Astrocyte (in vitro differentiated cells and primary cell): ENCODE results near the gene CALCB. TPM values are rescaled to one million over a fixed set of nuclear protein-coding genes. Genes with fewer than 3 reads are reported as not detected.

Experiments
- DNase-seq: peaks from one replicate; pipeline ENCODE4 v3.0.0-alpha.2; 2010; ENCODE audit warnings: low read depth
- FAIRE-seq: peaks from 2 replicates; lab custom pipeline; 2011; peaks lifted over from hg19 to GRCh38; lab: Jason Lieb, UNC
- H2AFZ ChIP-seq: 2 replicates; pipeline ENCODE4 v1.6.0; 2012; ENCODE audit warnings: low read depth, low read length, inconsistent platforms
- H3K27ac ChIP-seq: 2 replicates; pipeline ENCODE4 v1.5.1; 2011; ENCODE audit warnings: low read depth, low read length, inconsistent platforms
- H3K27me3 ChIP-seq: 2 replicates; pipeline ENCODE4 v1.6.0; 2011; ENCODE audit warnings: low read length, inconsistent platforms; ENCODE audit not compliant: insufficient read depth
- H3K36me3 ChIP-seq: 2 replicates; pipeline ENCODE4 v1.5.1; 2011; ENCODE audit warnings: low read length, inconsistent platforms; ENCODE audit not compliant: insufficient read depth
- H3K4me1 ChIP-seq: 2 replicates; pipeline ENCODE4 v1.5.1; 2011; ENCODE audit warnings: low read length, inconsistent platforms; ENCODE audit not compliant: insufficient read depth
- H3K4me2 ChIP-seq: 2 replicates; pipeline ENCODE4 v1.6.0; 2012; ENCODE audit warnings: low read length, inconsistent platforms
- H3K4me3 ChIP-seq: 2 replicates; pipeline ENCODE4 v1.5.1; 2011; ENCODE audit warnings: low read depth, mild to moderate bottlenecking, low read length, inconsistent platforms; ENCODE audit not compliant: insufficient read depth
- H3K79me2 ChIP-seq: 2 replicates; pipeline ENCODE4 v1.6.0; 2012; ENCODE audit warnings: mild to moderate bottlenecking, low read length, inconsistent platforms; ENCODE audit not compliant: insufficient read depth
- H3K9ac ChIP-seq: 2 replicates; pipeline ENCODE4 v1.6.0; 2012; ENCODE audit warnings: mild to moderate bottlenecking, low read length, inconsistent platforms
- H3K9me3 ChIP-seq: 2 replicates; pipeline ENCODE4 v1.5.1; 2012; ENCODE audit warnings: low read depth, mild to moderate bottlenecking, low read length, inconsistent platforms; ENCODE audit not compliant: insufficient read depth
- H4K20me1 ChIP-seq: 2 replicates; pipeline ENCODE4 v1.6.0; 2012; ENCODE audit warnings: low read length, inconsistent platforms; ENCODE audit not compliant: insufficient read depth
- H3K27ac Mint-ChIP-seq: one replicate; pipeline ENCODE4 v1.8.0; 2021; ENCODE audit warnings: mild to moderate bottlenecking, mixed read lengths; ENCODE audit not compliant: unreplicated experiment
- H3K27me3 Mint-ChIP-seq: one replicate; pipeline ENCODE4 v1.8.0; 2021; ENCODE audit warnings: low read depth, mixed read lengths; ENCODE audit not compliant: unreplicated experiment
- H3K36me3 Mint-ChIP-seq: one replicate; pipeline ENCODE4 v1.8.0; 2021; ENCODE audit warnings: low read depth, mixed read lengths; ENCODE audit not compliant: unreplicated experiment
- H3K4me1 Mint-ChIP-seq: one replicate; pipeline ENCODE4 v1.8.0; 2021; ENCODE audit warnings: low read depth, mixed read lengths; ENCODE audit not compliant: unreplicated experiment
- H3K4me3 Mint-ChIP-seq: one replicate; pipeline ENCODE4 v1.8.0; 2021; ENCODE audit warnings: mild to moderate bottlenecking, moderate library complexity, mixed read lengths; ENCODE audit not compliant: unreplicated experiment
- H3K9me3 Mint-ChIP-seq: one replicate; pipeline ENCODE4 v1.8.0; 2021; ENCODE audit warnings: mild to moderate bottlenecking, mixed read lengths; ENCODE audit not compliant: unreplicated experiment
- CTCF ChIP-seq: IDR thresholded peaks from 2 replicates; pipeline ENCODE4 v1.5.1; 2011; ENCODE audit warnings: low read depth, mild to moderate bottlenecking, inconsistent platforms, low read length, moderate library complexity; ENCODE audit not compliant: insufficient read depth
- EZH2 ChIP-seq: IDR thresholded peaks from 2 replicates; pipeline ENCODE4 v1.6.1; 2012; ENCODE audit warnings: mild to moderate bottlenecking, low read length, inconsistent platforms; ENCODE audit not compliant: insufficient read depth
- total RNA-seq: library from RNA; stranded (reverse); gene quantifications from 2 replicates; pipeline ENCODE4 v1.2.1, GENCODE V29; 2021

Gene CALCB
- total RNA-seq, 1 donor from 2014 or later = 0.61 TPM

DNA sequence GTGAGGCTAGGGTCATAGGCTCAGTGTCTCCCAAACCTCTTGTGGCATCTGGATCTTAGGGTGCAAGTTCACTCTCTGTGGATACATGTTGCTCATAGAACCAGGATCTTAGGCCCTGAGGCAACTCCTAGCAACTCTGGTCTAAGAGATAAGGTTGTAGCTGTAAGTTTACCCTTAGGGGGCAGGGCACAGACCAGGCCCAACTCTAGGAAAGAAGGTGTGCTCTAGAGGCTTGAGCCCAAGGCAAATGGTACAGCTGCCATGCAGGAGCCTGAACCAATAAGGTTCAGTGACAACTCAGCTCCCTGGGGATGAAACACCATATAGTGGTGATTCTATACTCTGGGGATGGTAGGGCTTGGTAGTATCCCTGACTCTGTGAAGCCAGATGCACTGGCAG lies 17.8 kb downstream of the CALCB start:
- H3K79me2 ChIP-seq = no peaks in the 10 kb centered on the region
- TF ChIP-seq CTCF = no peak
- no peak for TF ChIP-seq EZH2
- Mint-ChIP-seq H3K27me3 (peaks cover 2% of the 10 kb centered on the region), H3K36me3 (no peaks in the 10 kb centered on the region), H3K27ac (no peak overlapping the region), H3K4me3 (no peak overlapping the region), H3K9me3 (no peaks in the 10 kb centered on the region), H3K4me1 (peaks cover 4% of the 10 kb centered on the region)
- H3K9ac ChIP-seq = no peak overlapping the region
- H3K9me3 ChIP-seq = no peaks in the 10 kb centered on the region
- H4K20me1 ChIP-seq = no peaks in the 10 kb centered on the region
- H3K27ac ChIP-seq = no peak overlapping the region
- H3K27me3 ChIP-seq = no peaks in the 10 kb centered on the region
- H2AFZ ChIP-seq = no peak overlapping the region
- H3K4me1 ChIP-seq = no peaks in the 10 kb centered on the region
- FAIRE-seq = no peak
- no peaks in the 10 kb centered on the region for H3K36me3 ChIP-seq
- DNase-seq = no peak
- no peak overlapping the region for H3K4me3 ChIP-seq
- no peak overlapping the region for H3K4me2 ChIP-seq

- H3K9me3 Mint-ChIP-seq = no peaks in the 10 kb centered on the region
- no peak for DNase-seq
- H3K27ac Mint-ChIP-seq = no peak overlapping the region
- no peak overlapping the region for H3K4me3 Mint-ChIP-seq
- H3K9ac ChIP-seq = no peak overlapping the region
- H3K4me3 ChIP-seq = no peak overlapping the region
- H3K4me1 Mint-ChIP-seq = peaks cover 4% of the 10 kb centered on the region
- no peak overlapping the region for H3K27ac ChIP-seq
- H3K9me3 ChIP-seq = no peaks in the 10 kb centered on the region
- H3K79me2 ChIP-seq = no peaks in the 10 kb centered on the region
- H2AFZ ChIP-seq = no peak overlapping the region
- H3K4me1 ChIP-seq = no peaks in the 10 kb centered on the region
- H3K36me3 Mint-ChIP-seq = no peaks in the 10 kb centered on the region
- no peaks in the 10 kb centered on the region for H3K36me3 ChIP-seq
- FAIRE-seq = no peak
- H4K20me1 ChIP-seq = no peaks in the 10 kb centered on the region
- no peak overlapping the region for H3K4me2 ChIP-seq
- H3K27me3 Mint-ChIP-seq = peaks cover 2% of the 10 kb centered on the region
- no peaks in the 10 kb centered on the region for H3K27me3 ChIP-seq
- TF ChIP-seq EZH2 (no peak), CTCF (no peak)
These were observed 18.2 kb downstream of the CALCB start for GRCh38 chr11:15091625-15092024.

GRCh38 chr11:15093432-15093831 lies 20.0 kb downstream of the CALCB start:
- H3K27ac Mint-ChIP-seq = no peak overlapping the region
- H3K36me3 ChIP-seq = no peaks in the 10 kb centered on the region
- peaks cover 3% of the 10 kb centered on the region for H3K27me3 ChIP-seq
- H3K4me3 ChIP-seq = no peak overlapping the region
- peaks cover 4% of the 10 kb centered on the region for H3K4me1 Mint-ChIP-seq
- H3K9me3 Mint-ChIP-seq = no peaks in the 10 kb centered on the region
- DNase-seq (no peak), FAIRE-seq (no peak)
- H4K20me1 ChIP-seq = no peaks in the 10 kb centered on the region
- no peaks in the 10 kb centered on the region for H3K4me1 ChIP-seq
- H3K4me2 ChIP-seq = no peak overlapping the region
- H3K27ac ChIP-seq = no peak overlapping the region
- H3K36me3 Mint-ChIP-seq = no peaks in the 10 kb centered on the region
- no peak overlapping the region for H3K9ac ChIP-seq
- H3K9me3 ChIP-seq = no peaks in the 10 kb centered on the region
- H3K4me3 Mint-ChIP-seq = no peak overlapping the region
- H3K27me3 Mint-ChIP-seq = peaks cover 2% of the 10 kb centered on the region
- TF ChIP-seq EZH2 = no peak
- TF ChIP-seq CTCF = no peak
- H3K79me2 ChIP-seq = no peaks in the 10 kb centered on the region
- H2AFZ ChIP-seq = no peak overlapping the region
